HG03097 (cell line): ENCODE results near the gene ADORA2B.

Experiments
- ATAC-seq: cut with Tn5 transposase; IDR thresholded peaks from one replicate; pipeline ENCODE4 v1.9.1; 2021; ENCODE audit not compliant: unreplicated experiment, low FRiP score

Gene ADORA2B

GRCh38 chr17:15952916-15953790, 8.2 kb downstream of the ADORA2B start:
- ATAC-seq: no peak

GRCh38 chr17:15954222-15954621, 9.3 kb downstream of the ADORA2B start:
- no peak for ATAC-seq

- no peak for ATAC-seq
These were observed 11.0 kb downstream of the ADORA2B start for GRCh38 chr17:15955793-15956541.

GRCh38 chr17:15957206-15957605, 12.3 kb downstream of the ADORA2B start:
- no peak for ATAC-seq

- no peak for ATAC-seq
These were observed 12.8 kb downstream of the ADORA2B start for GRCh38 chr17:15957608-15958307.

GRCh38 chr17:15958484-15958854, 13.5 kb downstream of the ADORA2B start:
- ATAC-seq: no peak

GRCh38 chr17:15963670-15964110, 18.8 kb downstream of the ADORA2B start:
- ATAC-seq: no peak

- ATAC-seq: no peak
These were observed 20.6 kb downstream of the ADORA2B start for GRCh38 chr17:15965528-15965927.

GRCh38 chr17:15966183-15966878, 21.4 kb downstream of the ADORA2B start:
- no peak for ATAC-seq

GRCh38 chr17:15966879-15967248, 21.9 kb downstream of the ADORA2B start:
- ATAC-seq: no peak

GRCh38 chr17:15967706-15968399, 22.9 kb downstream of the ADORA2B start:
- ATAC-seq: no peak

- ATAC-seq: no peak
These were observed 24.5 kb downstream of the ADORA2B start for GRCh38 chr17:15969463-15969862.

GRCh38 chr17:15970500-15970899, 25.6 kb downstream of the ADORA2B start:
- no peak for ATAC-seq

GRCh38 chr17:15971098-15971678, 26.3 kb downstream of the ADORA2B start:
- ATAC-seq: no peak

GRCh38 chr17:15971882-15972281, 27.0 kb downstream of the ADORA2B start:
- ATAC-seq: no peak

GRCh38 chr17:15972497-15972951, 27.6 kb downstream of the ADORA2B start:
- ATAC-seq: no peak

GRCh38 chr17:15973016-15973415, 28.1 kb downstream of the ADORA2B start:
- no peak for ATAC-seq

GRCh38 chr17:15973834-15974233, 28.9 kb downstream of the ADORA2B start:
- no peak for ATAC-seq

- ATAC-seq: no peak
These were observed 33.0 kb downstream of the ADORA2B start for GRCh38 chr17:15977894-15978293.

- no peak for ATAC-seq
These were observed 33.7 kb downstream of the ADORA2B start for GRCh38 chr17:15978606-15979005.
